Duodenal mucosa (tissue), 2 donors: ENCODE data around the gene INPP5D.
"Not testable (repeated sequence)": the region's sequence is repeated elsewhere in the genome, so short reads cannot be mapped to it uniquely, and the experiment has no call there.

Experiments used
- H3K27ac ChIP-seq: one replicate; pipeline ENCODE4 v1.7.0; 2013; ENCODE audit warnings: low read depth, low read length
- H3K27me3 ChIP-seq, 2 donors: one replicate each; pipeline ENCODE4 v1.7.0; 2013; ENCODE audit warnings: low read length in 2 of 2, control low read depth in 1 of 2; ENCODE audit not compliant: insufficient read depth in 2 of 2, control insufficient read depth in 1 of 2
- H3K36me3 ChIP-seq, 2 donors: one replicate each; pipeline ENCODE4 v1.7.0; 2013; ENCODE audit warnings: low read length in 2 of 2, control low read depth in 1 of 2; ENCODE audit not compliant: insufficient read depth in 2 of 2, control insufficient read depth in 1 of 2
- H3K4me1 ChIP-seq, 2 donors: one replicate each; pipeline ENCODE4 v1.7.0; 2013; ENCODE audit warnings: low read length in 2 of 2, control low read depth in 1 of 2; ENCODE audit not compliant: insufficient read depth in 2 of 2, control insufficient read depth in 1 of 2
- H3K4me3 ChIP-seq, 2 donors: one replicate each; pipeline ENCODE4 v1.7.0; 2013; ENCODE audit warnings: low read length in 2 of 2, low read depth in 1 of 2
- H3K9ac ChIP-seq, 2 donors: one replicate each; pipeline ENCODE4 v1.7.0; 2013; ENCODE audit warnings: low read length in 2 of 2, low read depth in 1 of 2
- H3K9me3 ChIP-seq, 2 donors: one replicate each; pipeline ENCODE4 v1.7.0; 2013; ENCODE audit warnings: low read length in 2 of 2, control low read depth in 1 of 2; ENCODE audit not compliant: control insufficient read depth in 1 of 2

INPP5D gene

DNA sequence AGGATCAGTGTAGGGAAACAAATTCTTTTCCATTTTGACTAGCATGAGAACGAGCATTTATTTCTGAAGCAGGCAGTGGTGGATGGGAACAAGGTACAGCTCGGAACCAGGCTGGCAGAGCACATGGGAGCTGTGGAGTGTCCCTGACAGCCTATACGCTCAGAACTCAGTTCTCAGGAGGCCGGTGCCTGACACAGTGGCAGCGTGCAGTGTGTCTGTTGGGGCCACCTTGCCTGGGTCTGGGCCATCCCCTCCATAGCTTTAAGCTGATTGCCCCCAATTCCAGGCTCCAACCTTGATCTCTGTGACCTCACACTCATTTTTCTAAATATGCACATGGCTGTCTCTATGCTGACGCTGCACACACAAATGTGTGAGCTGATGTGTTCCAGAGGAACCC is 136.9 kb downstream of the INPP5D start:
- Histone ChIP-seq H3K27ac (no peak overlapping the region), H3K36me3 (peaks cover 0 to 41% of the 10 kb centered on the region in 2 donors), H3K9me3 (no peaks in the 10 kb centered on the region), H3K9ac (no peak overlapping the region), H3K4me3 (no peak overlapping the region), H3K27me3 (no peaks in the 10 kb centered on the region), H3K4me1 (no peaks in the 10 kb centered on the region)

DNA sequence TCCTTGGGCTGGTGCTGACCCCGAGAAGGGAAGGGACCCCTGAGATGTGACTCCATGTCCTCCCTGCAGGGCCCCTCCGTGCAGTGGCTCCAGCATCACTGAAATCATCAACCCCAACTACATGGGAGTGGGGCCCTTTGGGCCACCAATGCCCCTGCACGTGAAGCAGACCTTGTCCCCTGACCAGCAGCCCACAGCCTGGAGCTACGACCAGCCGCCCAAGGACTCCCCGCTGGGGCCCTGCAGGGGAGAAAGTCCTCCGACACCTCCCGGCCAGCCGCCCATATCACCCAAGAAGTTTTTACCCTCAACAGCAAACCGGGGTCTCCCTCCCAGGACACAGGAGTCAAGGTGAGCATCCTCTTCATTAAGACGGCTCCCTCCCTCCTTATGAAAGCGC is 137.9 kb downstream of the INPP5D start:
- H3K27ac ChIP-seq, result no peak overlapping the region
- peaks cover 0 to 46% of the 10 kb centered on the region in 2 donors for H3K36me3 ChIP-seq
- H3K4me3 ChIP-seq, result no peak overlapping the region
- H3K9me3 ChIP-seq, result peaks cover 4 to 5% of the 10 kb centered on the region in 2 donors
- H3K9ac ChIP-seq, result no peak overlapping the region
- H3K27me3 ChIP-seq, result no peaks in the 10 kb centered on the region
- no peaks in the 10 kb centered on the region for H3K4me1 ChIP-seq

DNA sequence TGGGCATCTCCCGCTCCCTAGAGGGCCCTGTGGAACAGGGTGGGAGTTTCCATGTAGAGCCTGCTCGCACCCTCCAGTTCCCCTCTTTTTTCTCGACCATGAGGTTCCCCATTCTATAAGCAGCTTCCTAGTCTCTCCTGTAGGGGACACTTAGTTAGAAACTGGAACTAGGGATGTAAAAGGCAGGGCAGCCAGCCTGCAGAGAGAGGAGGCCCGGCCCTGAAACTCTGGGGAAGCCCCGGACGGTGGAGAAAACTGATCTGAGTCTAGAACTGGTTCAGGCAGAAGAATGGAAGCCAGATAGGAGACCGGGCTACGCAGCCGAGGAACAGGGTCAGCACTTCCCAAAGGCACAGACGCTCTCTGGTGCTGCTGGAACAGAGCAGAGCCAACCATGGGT is 139.7 kb downstream of the INPP5D start:
- no peaks in the 10 kb centered on the region for H3K27me3 ChIP-seq
- H3K9me3 ChIP-seq, result peaks cover 7 to 8% of the 10 kb centered on the region in 2 donors
- H3K36me3 ChIP-seq, result peaks cover 0 to 45% of the 10 kb centered on the region in 2 donors
- H3K27ac ChIP-seq, result no peak overlapping the region
- no peaks in the 10 kb centered on the region for H3K4me1 ChIP-seq
- H3K4me3 ChIP-seq, result no peak overlapping the region
- H3K9ac ChIP-seq, result no peak overlapping the region

DNA sequence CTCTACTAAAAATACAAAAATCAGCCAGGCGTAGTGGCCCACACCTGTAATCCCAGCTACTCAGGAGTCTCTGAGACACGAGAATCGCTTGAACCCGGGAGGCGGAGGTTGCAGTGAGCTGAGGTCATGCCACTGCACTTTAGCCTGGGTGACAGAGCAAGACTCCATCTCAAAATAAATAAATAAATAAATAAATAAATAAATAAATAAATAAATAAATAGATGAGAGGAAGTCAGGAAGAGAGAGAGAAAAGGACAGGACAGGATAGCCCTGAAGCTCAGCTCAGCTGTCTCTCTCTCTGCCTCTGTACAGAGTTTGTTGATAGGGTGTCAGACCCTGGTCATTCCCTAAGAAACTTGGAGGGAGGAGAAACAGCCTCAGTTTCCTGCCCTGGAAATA is 140.6 kb downstream of the INPP5D start:
- not testable (repeated sequence) for H3K9ac ChIP-seq, H3K4me3 ChIP-seq, H3K9me3 ChIP-seq, H3K27me3 ChIP-seq, H3K4me1 ChIP-seq, H3K27ac ChIP-seq
- H3K36me3 ChIP-seq, result peaks cover 0 to 45% of the 10 kb centered on the region in 2 donors

DNA sequence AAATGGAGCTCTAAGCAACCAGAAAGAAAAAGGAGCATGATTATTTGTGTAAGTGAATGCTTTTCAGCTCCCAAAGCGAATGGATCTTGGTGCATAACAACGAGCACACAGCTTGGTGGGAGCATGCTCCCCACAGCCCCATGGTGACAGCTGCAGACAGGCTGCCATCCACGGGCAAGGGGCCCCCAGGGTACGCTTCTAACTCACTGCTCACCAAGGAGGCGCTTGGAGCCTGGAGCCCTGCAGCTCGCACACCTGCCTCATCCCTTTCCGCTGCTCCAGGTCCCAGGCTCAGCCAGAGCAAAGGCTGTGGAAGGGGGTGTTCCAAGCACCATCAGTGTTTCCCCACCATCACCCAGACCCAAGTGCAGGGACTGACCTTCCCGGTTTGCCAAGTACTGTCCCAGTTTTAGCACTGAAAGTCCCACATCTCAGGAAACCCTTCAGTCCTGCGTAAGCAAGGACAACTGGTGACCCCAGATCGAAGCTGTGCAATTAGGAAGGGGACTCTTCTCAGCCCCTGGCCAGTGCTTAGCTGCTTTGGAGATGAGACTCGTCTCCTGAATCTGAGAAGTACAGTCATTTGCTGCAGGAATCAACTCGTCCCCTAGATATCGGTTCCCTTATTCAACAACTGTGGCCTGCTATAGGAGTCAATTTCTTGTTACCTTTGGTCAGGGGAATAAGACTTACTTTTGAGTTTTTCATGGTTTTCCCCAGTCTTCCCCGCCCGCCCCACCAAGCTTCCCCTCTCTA is 141.3 kb downstream of the INPP5D start:
- Histone ChIP-seq H3K27ac (no peak overlapping the region), H3K4me1 (no peaks in the 10 kb centered on the region), H3K9me3 (peaks cover 7 to 8% of the 10 kb centered on the region in 2 donors), H3K36me3 (peaks cover 0 to 42% of the 10 kb centered on the region in 2 donors), H3K4me3 (no peak overlapping the region), H3K9ac (no peak overlapping the region), H3K27me3 (no peaks in the 10 kb centered on the region)

DNA sequence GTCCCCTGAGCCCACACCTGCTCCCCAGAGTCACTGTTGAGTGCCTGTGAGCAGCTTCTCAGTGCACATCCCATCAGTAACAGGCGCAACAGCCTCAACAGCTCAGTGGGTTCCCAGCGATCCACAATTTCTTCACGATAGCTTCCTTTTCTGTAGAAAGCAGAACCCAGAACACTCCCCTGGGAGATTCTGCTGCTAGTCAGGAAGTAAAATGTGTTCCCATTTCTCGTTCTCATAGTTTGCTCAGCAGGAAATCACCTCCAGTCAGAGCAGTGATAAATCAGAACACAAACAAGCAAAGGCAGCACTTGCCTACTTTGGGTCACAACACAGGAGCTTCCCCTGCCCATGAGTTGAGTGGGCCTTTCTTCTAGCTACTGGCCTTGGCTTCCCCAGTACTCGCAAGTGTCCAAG is 142.4 kb downstream of the INPP5D start:
- no peak overlapping the region for H3K27ac ChIP-seq
- no peaks in the 10 kb centered on the region for H3K27me3 ChIP-seq
- no peak overlapping the region for H3K4me3 ChIP-seq
- peaks cover 7 to 8% of the 10 kb centered on the region in 2 donors for H3K9me3 ChIP-seq
- H3K4me1 ChIP-seq, result no peaks in the 10 kb centered on the region
- peaks cover 0 to 37% of the 10 kb centered on the region in 2 donors for H3K36me3 ChIP-seq
- H3K9ac ChIP-seq, result no peak overlapping the region

DNA sequence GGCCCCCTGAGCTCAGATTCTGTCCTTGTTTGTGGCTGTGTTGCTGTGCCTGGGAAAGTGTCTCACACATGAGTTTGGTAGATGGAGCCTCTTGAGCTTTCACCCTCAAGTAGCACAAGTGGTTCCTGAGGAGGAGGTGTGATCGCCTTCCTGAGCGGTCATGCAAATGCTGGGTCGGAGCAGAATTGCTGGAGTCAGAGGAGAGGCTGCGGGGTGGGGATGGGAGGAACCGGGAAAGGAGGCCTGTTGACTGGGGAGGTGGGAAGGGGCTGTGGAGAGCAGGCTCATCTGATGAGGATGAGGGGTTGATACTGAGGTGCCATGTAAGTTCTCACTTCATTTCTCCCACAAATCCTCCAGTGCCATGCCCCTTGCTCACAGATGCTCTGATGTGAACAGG is 142.9 kb downstream of the INPP5D start:
- no peak overlapping the region for H3K27ac ChIP-seq
- H3K36me3 ChIP-seq, result peaks cover 0 to 32% of the 10 kb centered on the region in 2 donors
- H3K9ac ChIP-seq, result no peak overlapping the region
- peaks cover 7 to 8% of the 10 kb centered on the region in 2 donors for H3K9me3 ChIP-seq
- no peak overlapping the region for H3K4me3 ChIP-seq
- H3K4me1 ChIP-seq, result no peaks in the 10 kb centered on the region
- no peaks in the 10 kb centered on the region for H3K27me3 ChIP-seq

DNA sequence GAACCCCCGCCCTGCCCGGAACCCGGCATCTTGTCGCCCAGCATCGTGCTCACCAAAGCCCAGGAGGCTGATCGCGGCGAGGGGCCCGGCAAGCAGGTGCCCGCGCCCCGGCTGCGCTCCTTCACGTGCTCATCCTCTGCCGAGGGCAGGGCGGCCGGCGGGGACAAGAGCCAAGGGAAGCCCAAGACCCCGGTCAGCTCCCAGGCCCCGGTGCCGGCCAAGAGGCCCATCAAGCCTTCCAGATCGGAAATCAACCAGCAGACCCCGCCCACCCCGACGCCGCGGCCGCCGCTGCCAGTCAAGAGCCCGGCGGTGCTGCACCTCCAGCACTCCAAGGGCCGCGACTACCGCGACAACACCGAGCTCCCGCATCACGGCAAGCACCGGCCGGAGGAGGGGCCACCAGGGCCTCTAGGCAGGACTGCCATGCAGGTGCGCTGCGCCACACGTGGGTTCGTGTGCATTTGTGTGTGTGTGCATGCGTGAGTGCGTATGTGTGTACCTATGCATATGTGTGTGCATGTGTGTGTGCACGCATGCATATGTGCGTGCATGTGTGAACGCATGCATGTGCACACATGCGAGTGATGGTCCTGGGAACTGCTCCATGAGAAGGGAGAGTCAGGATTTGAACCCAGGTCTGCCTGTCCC is 144.3 kb downstream of the INPP5D start:
- no peaks in the 10 kb centered on the region for H3K27me3 ChIP-seq
- H3K9ac ChIP-seq, result no peak overlapping the region
- peaks cover 7 to 8% of the 10 kb centered on the region in 2 donors for H3K9me3 ChIP-seq
- H3K4me3 ChIP-seq, result no peak overlapping the region
- H3K27ac ChIP-seq, result no peak overlapping the region
- H3K36me3 ChIP-seq, result peaks cover 0 to 30% of the 10 kb centered on the region in 2 donors
- no peaks in the 10 kb centered on the region for H3K4me1 ChIP-seq

DNA sequence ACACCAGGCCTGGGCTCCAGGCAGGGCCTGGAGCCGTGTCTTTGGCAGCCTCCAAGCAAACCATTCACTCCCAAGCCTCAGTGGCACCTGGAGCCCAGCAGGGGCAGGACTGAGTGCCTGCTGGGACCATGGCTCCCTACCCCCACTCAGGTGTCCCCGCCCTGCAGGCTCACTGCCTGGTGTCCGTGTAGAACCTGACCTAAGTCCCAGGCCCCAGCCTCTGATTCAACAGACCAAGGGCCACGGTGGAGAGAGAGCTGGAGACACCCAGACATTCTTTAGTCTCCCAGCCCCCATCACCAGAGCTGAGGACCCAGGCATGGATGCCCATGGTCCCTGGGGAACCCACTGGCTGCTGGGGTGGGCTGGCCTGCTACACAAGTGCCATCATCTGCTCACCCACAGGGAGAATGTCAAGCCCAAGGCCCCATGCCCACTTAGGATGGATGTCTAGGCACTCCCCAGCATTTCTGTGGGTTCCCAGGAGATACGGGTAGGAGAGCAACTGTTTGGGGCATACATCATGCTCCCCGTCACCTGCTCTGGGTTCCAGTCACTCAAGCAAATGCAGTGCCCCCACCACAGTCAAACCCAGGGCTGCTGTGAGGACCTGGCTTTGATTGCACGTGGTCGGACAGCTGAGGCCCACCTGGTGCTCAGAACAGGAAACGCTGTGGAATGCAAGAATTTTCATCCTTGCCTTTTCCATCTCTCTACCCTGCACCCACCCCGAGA is 148.4 kb downstream of the INPP5D start:
- no peaks in the 10 kb centered on the region for H3K9me3 ChIP-seq
- H3K4me1 ChIP-seq, result peaks cover 4 to 7% of the 10 kb centered on the region in 2 donors
- H3K27ac ChIP-seq, result no peak overlapping the region
- no peak overlapping the region for H3K4me3 ChIP-seq
- peaks cover 0 to 10% of the 10 kb centered on the region in 2 donors for H3K36me3 ChIP-seq
- H3K9ac ChIP-seq, result no peak overlapping the region
- no peaks in the 10 kb centered on the region for H3K27me3 ChIP-seq

DNA sequence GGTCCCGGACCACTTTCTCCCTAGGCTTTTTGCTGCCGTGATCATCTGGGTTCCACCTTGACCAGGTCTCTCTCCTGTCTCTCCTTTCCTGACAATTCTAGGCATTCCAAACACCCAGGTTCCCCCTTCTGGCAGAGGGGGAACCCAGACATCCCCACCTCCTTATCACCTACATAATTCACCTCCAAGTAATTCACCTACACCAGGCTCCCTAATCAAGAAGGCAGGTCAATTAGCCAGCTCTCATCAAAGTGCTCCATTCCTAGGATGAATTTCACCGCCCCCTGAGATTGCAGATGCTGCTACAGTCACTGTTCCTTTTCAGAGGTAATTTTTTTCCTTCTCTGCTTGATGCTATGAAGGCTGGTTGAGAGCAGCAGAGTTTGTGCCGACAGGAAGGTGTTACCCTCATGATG is 149.0 kb downstream of the INPP5D start:
- H3K27me3 ChIP-seq, result no peaks in the 10 kb centered on the region
- H3K4me3 ChIP-seq, result no peak overlapping the region
- peaks cover 0 to 10% of the 10 kb centered on the region in 2 donors for H3K36me3 ChIP-seq
- H3K9me3 ChIP-seq, result no peaks in the 10 kb centered on the region
- H3K9ac ChIP-seq, result no peak overlapping the region
- H3K27ac ChIP-seq, result no peak overlapping the region
- H3K4me1 ChIP-seq, result peaks cover 4 to 7% of the 10 kb centered on the region in 2 donors
